Measurements from ENCODE around the gene TAF3.
A peak's percentile ranks its signal among the peaks of the same experiment; 100 is the strongest.

TAF3 gene

DNA sequence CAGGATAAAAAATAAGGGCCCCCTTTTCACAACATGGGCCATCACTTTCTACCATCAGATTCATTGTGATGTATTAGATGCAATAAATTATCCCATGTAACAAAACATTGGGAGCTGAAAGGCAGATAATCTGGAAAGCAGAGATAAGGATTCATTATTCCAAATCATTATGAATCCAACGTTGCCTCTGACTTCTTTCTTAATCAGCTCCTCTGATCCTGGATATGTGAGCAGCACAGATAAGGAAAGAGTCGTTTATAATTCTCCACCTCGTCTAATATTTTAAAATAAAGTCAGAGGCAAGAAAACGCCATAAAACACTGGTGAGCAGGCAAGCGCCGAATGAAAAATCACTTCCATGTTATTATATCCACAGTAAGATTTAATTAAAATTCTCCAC lies 222.3 kb downstream of the TAF3 start:
- Mint-ChIP-seq H3K27ac (no peak overlapping the region), H3K9me3 (ENCODE audit: low read depth) (peaks cover 7% of the 10 kb centered on the region), H3K36me3 (peaks cover 3% of the 10 kb centered on the region), H3K4me1 (ENCODE audit: low read depth) (peaks cover 54% of the 10 kb centered on the region), H3K27me3 (peaks cover 69% of the 10 kb centered on the region), H3K4me3 (no peak overlapping the region)

DNA sequence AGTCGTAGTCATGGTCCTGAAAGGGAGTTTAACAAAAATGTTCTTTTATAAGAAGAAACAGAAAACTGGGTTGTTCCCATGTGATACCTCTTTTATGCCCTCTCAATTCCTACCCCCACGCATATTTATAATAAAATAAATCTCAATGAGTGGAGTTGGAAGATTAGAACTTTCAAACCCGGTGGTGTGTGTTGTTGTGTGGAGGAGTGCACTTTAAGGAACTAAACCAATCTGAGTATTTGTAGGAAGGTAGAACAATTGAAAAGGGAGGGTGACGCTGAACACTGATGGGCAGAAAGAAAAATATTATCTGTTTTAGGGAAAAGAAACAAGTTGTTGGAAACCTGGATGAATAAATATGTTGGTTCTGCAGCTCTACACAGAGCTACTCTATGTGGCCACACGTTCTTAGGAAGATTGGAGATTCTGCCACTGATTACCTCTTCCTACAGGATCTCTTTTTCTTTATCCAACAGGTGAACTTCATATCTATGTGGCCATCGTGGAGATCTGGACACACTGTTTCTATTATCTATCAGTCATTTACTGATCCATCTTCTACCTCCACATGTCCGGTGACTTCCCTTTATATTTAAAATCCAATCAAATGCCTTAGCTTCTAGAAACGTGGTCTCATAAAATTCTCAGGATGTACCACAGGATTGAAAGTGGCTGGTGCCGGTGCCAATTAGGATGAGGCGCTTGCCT lies 223.1 kb downstream of the TAF3 start:
- H3K27me3 Mint-ChIP-seq = peaks cover 75% of the 10 kb centered on the region
- peaks cover 3% of the 10 kb centered on the region for H3K36me3 Mint-ChIP-seq
- no peak overlapping the region for H3K4me3 Mint-ChIP-seq
- peaks cover 62% of the 10 kb centered on the region for H3K4me1 Mint-ChIP-seq (ENCODE audit: low read depth)
- H3K9me3 Mint-ChIP-seq (ENCODE audit: low read depth) = peaks cover 7% of the 10 kb centered on the region
- no peak overlapping the region for H3K27ac Mint-ChIP-seq

DNA sequence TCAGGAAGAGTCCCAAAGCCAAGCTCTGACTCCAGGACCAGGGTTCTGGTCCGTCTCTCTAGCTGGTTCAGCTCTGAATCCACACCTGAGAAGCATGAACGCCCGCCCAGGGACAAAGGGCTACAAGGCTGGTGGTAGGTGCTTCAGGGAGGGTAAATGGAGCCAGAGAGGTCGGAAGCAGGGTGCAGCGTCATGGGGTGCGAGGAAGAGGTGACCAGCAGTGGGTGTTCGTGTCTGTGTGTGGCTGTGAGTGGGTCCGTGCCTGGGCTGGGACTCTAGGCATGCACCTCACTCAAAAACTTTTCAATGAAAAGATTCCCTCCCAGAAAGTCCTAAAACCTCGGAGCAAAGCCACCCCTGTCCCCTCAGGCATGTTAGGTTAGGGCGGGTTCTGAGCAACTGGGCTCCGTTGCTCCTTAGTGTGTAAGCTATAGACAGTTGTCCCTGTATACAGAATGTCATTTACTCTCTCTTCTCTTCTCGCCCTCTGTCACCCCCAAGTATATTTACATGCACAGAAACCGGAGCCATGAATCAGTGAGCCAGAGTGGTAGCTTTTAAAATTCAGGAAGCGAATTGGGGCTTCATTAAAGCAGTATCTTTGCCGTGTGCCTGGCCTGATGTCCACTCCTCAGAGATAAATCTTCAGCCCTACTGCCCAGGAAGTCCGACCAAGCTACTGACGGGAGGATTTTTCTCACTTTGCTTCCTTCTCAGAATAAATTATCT lies 223.9 kb downstream of the TAF3 start:
- H3K27ac Mint-ChIP-seq = no peak overlapping the region
- peak overlapping the region; percentile 53 for H3K4me3 Mint-ChIP-seq
- peaks cover 7% of the 10 kb centered on the region for H3K9me3 Mint-ChIP-seq (ENCODE audit: low read depth)
- peaks cover 80% of the 10 kb centered on the region for H3K27me3 Mint-ChIP-seq
- peaks cover 67% of the 10 kb centered on the region for H3K4me1 Mint-ChIP-seq (ENCODE audit: low read depth)
- peaks cover 3% of the 10 kb centered on the region for H3K36me3 Mint-ChIP-seq

DNA sequence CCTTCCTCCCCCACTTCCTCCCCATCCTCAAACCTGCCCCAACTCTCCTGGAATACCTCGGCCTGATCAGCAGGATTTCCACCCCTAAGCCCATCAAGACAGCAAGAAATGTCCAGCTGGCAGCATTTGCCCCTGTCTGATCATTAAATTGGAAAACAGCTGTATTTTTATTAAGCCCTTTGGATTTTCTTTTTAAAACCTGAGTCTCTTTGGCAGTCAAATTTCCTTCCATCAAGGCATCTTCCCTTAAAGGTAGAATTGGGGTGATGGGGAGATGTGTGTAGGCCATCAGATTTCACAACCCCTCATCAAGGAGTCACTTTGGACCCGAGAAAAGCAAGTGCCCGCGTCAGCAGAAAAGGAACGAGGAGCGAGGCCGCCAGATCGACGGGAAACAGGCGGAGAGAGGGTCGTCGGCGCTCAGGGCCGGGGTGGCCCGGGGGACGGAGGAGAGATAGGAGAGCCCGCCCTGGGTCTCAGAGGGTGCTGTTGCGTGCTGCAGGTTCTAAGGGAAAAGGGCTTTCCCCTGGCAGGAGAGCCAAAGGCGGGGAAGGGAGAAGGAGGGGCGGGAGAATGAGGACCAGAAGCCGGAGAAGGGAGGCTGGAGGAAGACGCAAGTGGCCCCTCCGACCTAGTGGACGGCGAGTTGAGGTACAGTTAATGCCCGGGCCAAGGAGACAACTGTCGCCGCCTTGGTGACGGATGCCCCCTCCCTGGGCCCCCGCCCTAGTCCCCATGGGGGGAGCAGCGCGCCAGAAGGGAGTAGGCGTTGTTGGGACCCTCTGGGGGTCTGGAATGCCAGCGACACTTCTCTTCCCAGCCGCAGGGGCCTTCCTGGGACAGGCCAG lies 224.6 kb downstream of the TAF3 start:
- Mint-ChIP-seq H3K9me3 (ENCODE audit: low read depth) (peaks cover 7% of the 10 kb centered on the region), H3K27ac (no peak overlapping the region), H3K4me1 (ENCODE audit: low read depth) (peaks cover 68% of the 10 kb centered on the region), H3K27me3 (peaks cover 81% of the 10 kb centered on the region), H3K36me3 (peaks cover 2% of the 10 kb centered on the region), H3K4me3 (peak overlapping the region; percentile 53)

DNA sequence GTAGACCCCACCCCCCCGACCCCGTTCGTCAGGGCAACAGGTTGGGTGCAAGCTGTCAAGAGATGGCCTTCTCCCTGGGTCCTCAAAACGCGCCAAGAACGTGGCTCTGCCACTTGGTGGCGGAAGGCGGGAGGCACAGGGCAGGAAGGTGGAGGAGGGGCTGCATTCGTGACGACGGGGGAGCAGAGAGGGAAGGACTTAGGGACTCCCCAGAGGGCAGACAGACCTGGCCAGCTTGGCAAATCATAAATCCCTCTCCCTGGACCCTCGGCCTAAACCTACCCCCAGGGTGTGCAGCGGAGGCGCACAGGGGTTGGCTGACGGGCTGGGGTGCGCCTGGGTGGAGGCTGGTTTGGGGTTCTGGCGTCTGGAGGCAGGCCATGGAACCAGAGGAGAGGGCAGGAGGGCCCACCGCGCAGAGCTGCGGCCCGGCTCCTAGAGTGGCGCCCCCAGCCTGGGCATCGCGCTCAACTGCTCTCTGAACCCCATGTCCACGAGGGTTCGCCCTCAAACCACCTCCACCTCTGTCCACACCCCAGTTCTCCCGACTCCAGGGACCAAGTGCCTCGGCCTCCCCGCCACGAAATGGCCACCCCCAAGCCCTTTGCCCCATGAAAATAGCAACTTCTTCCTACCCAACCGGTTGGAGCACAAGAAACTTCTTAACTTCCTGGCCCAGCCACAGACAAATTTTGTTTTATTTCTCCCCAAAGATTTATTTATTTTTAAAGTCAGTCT lies 225.4 kb downstream of the TAF3 start:
- Mint-ChIP-seq H3K27ac (no peak overlapping the region), H3K4me1 (ENCODE audit: low read depth) (peaks cover 63% of the 10 kb centered on the region), H3K9me3 (ENCODE audit: low read depth) (peaks cover 1% of the 10 kb centered on the region), H3K27me3 (peaks cover 74% of the 10 kb centered on the region), H3K4me3 (peak overlapping the region; percentile 56), H3K36me3 (no peaks in the 10 kb centered on the region)

DNA sequence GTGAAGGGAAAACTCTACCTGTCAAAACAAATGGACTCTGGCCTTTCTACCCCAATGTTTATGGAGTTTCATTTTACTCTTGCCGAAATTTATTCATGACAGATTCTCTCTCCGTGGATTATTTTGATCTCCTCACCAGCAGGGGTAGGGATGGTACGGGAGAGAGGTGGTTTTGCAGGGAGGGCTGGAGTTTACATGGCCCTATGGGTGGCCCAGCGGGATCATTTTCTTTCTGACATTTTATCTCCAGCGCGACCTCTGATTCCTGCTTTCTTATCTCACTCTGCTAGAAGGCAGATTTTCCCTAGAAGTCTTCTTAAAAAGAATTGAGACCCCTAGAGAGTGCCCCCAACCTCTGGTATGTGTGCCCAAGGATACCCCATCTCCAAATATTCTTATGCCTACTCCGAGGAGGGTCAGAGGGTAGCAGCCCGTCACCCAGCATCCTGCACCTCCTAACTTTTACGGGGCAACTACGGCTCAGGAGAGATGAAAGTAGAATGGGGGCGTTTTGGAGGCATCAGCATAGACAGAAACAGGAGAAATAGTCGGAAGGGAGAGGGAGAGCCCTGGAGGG lies 226.1 kb downstream of the TAF3 start:
- Mint-ChIP-seq H3K4me1 (ENCODE audit: low read depth) (peaks cover 64% of the 10 kb centered on the region), H3K27me3 (peaks cover 68% of the 10 kb centered on the region), H3K36me3 (no peaks in the 10 kb centered on the region), H3K27ac (no peak overlapping the region), H3K9me3 (ENCODE audit: low read depth) (no peaks in the 10 kb centered on the region), H3K4me3 (peak overlapping the region; percentile 56)

DNA sequence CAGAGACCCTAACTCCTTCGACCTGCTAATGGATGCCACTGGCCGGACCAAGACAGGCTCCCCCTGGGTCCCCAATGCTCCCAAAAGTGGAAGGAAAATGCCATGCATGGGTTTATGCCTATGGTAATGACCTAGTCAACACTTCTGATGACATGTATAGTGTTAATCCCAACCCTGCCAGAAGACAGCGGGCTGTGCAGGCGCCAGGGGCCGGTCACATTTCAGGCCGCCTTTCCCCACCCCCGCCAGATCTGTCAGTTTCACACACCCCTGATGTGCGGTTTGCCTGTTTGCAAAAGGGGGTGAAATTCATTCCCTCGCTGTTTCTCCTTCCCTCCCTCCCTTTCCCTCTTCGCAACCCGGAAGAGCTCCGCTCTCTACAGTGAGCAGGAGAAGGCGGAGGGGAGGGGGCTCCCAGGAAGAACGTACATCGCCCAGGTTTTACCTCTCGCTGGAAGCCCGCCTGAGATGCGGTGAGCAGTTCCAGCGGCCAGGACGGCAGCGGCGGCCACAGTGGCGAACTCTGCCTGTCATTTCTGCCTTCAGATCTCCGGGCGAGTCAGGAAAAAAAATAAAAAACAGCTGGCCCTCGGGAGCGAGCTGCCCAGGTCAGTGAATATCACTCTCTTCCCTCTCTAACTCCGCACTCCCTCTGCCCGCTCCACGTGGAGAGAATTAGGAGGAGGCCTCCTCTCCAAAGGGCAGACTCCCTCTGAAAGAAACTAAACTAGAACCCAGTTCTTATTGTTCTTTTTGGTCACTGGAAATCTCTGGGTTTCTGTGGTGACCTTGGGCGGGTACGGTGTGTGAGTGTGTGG lies 226.8 kb downstream of the TAF3 start:
- Mint-ChIP-seq H3K27ac (no peak overlapping the region), H3K4me1 (ENCODE audit: low read depth) (peaks cover 63% of the 10 kb centered on the region), H3K4me3 (peak overlapping the region; percentile 73), H3K27me3 (peaks cover 63% of the 10 kb centered on the region), H3K9me3 (ENCODE audit: low read depth) (no peaks in the 10 kb centered on the region), H3K36me3 (no peaks in the 10 kb centered on the region)

DNA sequence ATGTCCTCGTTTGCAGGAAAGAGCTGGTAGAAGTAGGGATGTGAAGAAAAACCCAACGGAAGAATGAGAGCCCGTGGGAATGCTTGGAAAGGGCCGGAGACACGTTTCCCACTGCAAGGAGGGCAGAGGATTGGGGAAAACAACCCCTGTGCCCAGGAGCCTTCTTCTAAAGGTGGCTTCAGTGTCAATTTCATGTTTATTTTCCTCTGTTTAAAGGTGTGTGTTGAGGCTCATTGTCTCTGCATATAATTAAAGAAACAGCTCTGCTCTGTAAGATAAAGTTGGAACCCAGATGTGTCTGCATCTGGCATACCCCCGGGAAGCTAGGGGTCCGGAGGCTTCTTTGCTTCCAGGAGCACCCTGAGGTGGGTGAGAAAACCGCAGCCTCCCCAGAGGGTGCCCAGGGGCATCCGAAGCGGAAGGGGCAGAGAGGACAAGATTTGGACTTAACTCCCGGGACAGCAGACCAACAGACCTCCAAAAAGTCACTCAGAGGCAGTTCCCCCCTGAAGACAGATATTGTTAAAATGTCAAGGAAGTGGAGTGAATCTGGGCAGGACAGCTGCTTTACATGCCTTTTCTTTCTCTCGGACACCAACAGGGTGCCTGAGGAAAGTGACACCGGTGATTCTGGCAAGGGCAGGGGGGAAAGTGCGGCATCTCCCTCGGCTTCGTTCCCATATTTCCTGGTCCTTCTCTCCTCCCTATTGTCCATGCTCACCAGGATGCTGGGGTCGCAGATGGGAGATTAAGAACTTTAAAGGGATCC lies 227.6 kb downstream of the TAF3 start:
- H3K9me3 Mint-ChIP-seq (ENCODE audit: low read depth) = no peaks in the 10 kb centered on the region
- peaks cover 64% of the 10 kb centered on the region for H3K4me1 Mint-ChIP-seq (ENCODE audit: low read depth)
- H3K27ac Mint-ChIP-seq = peak overlapping the region; percentile 52
- H3K27me3 Mint-ChIP-seq = peaks cover 56% of the 10 kb centered on the region
- no peaks in the 10 kb centered on the region for H3K36me3 Mint-ChIP-seq
- H3K4me3 Mint-ChIP-seq = peak overlapping the region; percentile 73

DNA sequence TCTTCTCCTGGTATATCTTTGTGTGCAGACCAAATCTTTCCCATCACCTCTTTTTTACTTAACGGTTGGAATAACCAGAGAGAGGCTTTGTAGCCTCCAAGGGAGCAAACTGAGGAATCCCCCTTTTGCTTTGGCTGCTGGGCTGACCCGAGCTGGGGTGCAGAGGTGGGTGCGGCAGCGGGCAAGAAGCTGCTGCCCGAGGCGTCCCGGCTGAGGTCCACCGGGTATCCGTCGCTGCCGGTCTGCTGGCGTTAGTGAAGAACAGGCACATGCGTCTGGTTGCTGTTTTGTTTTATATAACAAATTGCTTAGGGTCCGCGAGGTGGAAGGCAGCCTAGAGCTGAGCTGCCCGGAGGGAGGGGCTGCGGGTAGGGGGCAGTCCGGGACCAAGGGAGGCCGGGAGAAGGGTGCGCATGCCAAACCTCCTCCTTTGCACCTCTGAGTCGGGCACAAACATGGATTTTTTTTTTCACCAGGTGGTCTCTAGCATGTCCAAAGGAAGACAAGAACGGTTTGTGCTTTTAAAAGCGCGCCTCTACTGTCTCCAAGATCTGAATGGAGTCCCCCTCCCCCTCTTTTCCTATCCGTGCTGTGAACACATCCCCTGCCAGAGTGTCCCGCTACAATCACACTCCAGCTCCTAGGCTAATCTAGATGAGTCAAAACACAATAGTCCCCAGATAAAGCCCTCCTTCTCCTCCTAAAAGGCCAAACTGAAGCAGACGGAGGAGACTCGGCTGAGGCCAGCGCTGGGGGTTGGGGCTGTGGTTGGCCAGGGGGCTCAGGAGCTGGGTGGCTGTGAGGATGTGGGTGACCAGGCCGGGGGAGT lies 229.4 kb downstream of the TAF3 start:
- Mint-ChIP-seq H3K27me3 (peaks cover 47% of the 10 kb centered on the region), H3K4me3 (peak overlapping the region; percentile 64), H3K9me3 (ENCODE audit: low read depth) (no peaks in the 10 kb centered on the region), H3K36me3 (peaks cover 3% of the 10 kb centered on the region), H3K27ac (peak overlapping the region; percentile 64), H3K4me1 (ENCODE audit: low read depth) (peaks cover 61% of the 10 kb centered on the region)

DNA sequence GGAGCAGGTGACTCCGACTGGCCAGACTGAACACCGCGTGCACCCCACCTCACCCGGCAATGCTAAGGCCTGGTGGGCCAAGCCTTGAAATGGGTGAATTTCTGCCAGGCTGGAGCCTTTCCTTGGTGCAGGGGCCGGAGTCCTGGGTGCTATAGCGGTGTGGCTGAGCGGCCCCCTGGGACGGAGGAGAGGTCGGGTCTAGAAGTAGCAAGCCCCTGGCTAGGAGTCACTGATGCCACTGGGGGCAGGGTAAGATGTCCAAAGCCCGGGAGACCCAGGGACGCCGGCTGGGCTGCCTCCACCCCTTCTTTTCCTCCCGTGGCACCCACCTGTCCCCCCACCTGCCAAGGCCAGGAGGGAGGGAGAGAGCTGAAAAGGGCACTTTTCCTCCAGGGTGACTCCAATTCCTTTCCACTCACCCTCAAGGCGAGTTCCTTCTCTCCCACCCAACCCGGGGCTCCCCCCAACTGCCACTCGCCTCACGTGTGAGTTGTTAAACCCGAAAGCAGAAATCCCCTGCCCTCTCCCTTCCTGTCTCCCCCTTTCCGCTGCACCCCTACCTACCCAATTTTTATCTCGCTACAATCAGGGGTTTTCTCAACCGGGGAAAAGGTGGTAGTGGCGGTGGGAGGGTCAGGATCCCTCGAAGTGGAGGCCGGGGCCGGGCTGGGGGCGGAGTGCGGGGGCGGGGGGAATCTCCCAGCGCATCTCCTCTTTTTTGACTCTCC lies 230.1 kb downstream of the TAF3 start:
- Mint-ChIP-seq H3K4me3 (peak overlapping the region; percentile 84), H3K9me3 (ENCODE audit: low read depth) (no peaks in the 10 kb centered on the region), H3K27ac (peak overlapping the region; percentile 66), H3K27me3 (peaks cover 47% of the 10 kb centered on the region), H3K36me3 (peaks cover 3% of the 10 kb centered on the region), H3K4me1 (ENCODE audit: low read depth) (peaks cover 61% of the 10 kb centered on the region)

DNA sequence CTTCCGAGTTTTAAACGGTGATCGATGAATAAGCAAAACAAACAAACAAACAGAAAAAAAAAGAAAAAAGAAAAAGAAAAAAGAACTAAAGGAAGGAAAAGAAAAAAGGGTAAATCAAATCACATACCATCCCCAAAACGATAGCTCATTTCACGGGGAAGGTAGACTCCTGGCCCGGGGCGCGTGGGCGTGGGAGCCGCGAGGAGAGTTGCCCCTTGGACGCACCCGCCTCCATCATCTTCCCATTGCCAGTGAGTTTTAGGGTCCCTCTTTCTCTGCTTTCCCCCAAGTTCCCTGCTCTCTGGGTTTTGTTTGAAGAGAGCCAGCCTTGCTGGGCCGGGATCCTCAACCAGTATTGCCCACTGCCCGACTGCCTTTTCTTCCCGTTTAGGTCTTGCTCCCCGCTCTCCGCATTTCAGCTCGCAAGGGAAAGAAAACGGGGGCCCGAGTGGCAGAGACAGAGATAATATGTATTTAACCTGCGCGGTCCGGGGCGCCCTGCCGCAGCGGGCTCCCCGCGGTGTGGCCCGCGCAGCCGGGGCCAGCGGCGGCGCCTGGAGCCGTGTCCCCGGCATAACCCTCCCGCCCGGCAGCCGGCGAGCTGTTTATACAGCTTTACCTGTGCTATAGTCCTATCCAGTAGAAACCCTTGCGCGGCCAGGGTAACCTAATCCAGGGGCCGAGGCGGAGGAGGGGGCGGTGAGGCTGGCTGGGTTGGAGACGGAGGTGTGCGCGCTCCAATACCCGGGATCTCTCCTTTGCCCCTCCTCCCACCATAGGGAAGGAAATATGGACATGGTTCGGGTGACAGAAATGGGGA lies 230.9 kb downstream of the TAF3 start:
- H3K9me3 Mint-ChIP-seq (ENCODE audit: low read depth) = no peaks in the 10 kb centered on the region
- H3K36me3 Mint-ChIP-seq = peaks cover 3% of the 10 kb centered on the region
- H3K27ac Mint-ChIP-seq = peak overlapping the region; percentile 66
- H3K27me3 Mint-ChIP-seq = peaks cover 42% of the 10 kb centered on the region
- peak overlapping the region; percentile 84 for H3K4me3 Mint-ChIP-seq
- peaks cover 60% of the 10 kb centered on the region for H3K4me1 Mint-ChIP-seq (ENCODE audit: low read depth)

Data from activated naive CD8-positive, alpha-beta T cell (primary cell).